SK-N-SH treated with all-trans-retinoic acid at 6 μM for 48 hours (cell line): ENCODE measurements around the gene AGTR2.

Source experiments
- ARNTL ChIP-seq: fragments of 450-650 bp; formaldehyde crosslinking; IDR thresholded peaks from 2 replicates; pipeline ENCODE4 v1.5.0; 2020; ENCODE audit warnings: low read depth, mild to moderate bottlenecking, moderate library complexity, borderline replicate concordance
- BACH2 ChIP-seq: fragments of 250-450 bp; sonication (Bioruptor Pico); IDR thresholded peaks from 2 replicates; pipeline ENCODE4 v1.9.0; 2021; ENCODE audit warnings: mild to moderate bottlenecking, borderline replicate concordance
- ESRRG ChIP-seq: fragments of 250-450 bp; sonication (Bioruptor Pico); IDR thresholded peaks from 2 replicates; pipeline ENCODE4 v1.6.1; 2021; ENCODE audit warnings: mild to moderate bottlenecking
- GLIS3 ChIP-seq: fragments of 250-450 bp; sonication (Bioruptor Pico); IDR thresholded peaks from 2 replicates; pipeline ENCODE4 v1.5.0; 2020; ENCODE audit warnings: mild to moderate bottlenecking, moderate library complexity
- ISL1 ChIP-seq: fragments of 250-450 bp; sonication (Bioruptor Pico); IDR thresholded peaks from 2 replicates; pipeline ENCODE4 v2.1.2; 2022; ENCODE audit warnings: mild to moderate bottlenecking, moderate library complexity
- RARB ChIP-seq: fragments of 250-450 bp; sonication (Bioruptor Pico); IDR thresholded peaks from 2 replicates; pipeline ENCODE4 v1.8.0; 2021; ENCODE audit warnings: mild to moderate bottlenecking, moderate library complexity
- ZC3H10 ChIP-seq: fragments of 250-450 bp; sonication (Bioruptor Pico); IDR thresholded peaks from 2 replicates; pipeline ENCODE4 v1.5.1; 2021; ENCODE audit warnings: mild to moderate bottlenecking, moderate library complexity
- ZFP3 ChIP-seq: fragments of 250-450 bp; sonication (Bioruptor Pico); IDR thresholded peaks from 2 replicates; pipeline ENCODE4 v1.5.0; 2020; ENCODE audit warnings: mild to moderate bottlenecking, moderate library complexity
- ZFP30 ChIP-seq: fragments of 450-650 bp; formaldehyde crosslinking; IDR thresholded peaks from 2 replicates; pipeline ENCODE4 v1.5.0; 2022; ENCODE audit warnings: mild to moderate bottlenecking, moderate library complexity
- ZNF70 ChIP-seq: fragments of 450-650 bp; formaldehyde crosslinking; IDR thresholded peaks from 2 replicates; pipeline ENCODE4 v1.5.0; 2020; ENCODE audit warnings: mild to moderate bottlenecking, moderate library complexity
- ZNF8 ChIP-seq: fragments of 450-650 bp; formaldehyde crosslinking; IDR thresholded peaks from 2 replicates; pipeline ENCODE4 v1.5.0; 2020; ENCODE audit warnings: mild to moderate bottlenecking, moderate library complexity
- TF ChIP-seq, protein P1 (sequence below): fragments of 250-450 bp; sonication (Bioruptor Pico); IDR thresholded peaks from 2 replicates; pipeline ENCODE4 v1.8.0; 2020; ENCODE audit warnings: mild to moderate bottlenecking, moderate library complexity, borderline replicate concordance
- TF ChIP-seq, protein P2 (sequence below): fragments of 250-450 bp; sonication (Bioruptor Pico); IDR thresholded peaks from 2 replicates; pipeline ENCODE4 v1.8.0; 2021; ENCODE audit warnings: low read depth, mild to moderate bottlenecking, moderate library complexity, borderline replicate concordance
- TF ChIP-seq, protein P3 (sequence below): fragments of 250-450 bp; sonication (Bioruptor Pico); IDR thresholded peaks from 2 replicates; pipeline ENCODE4 v1.5.1; 2020; ENCODE audit warnings: low read depth, mild to moderate bottlenecking, moderate library complexity

DNA sequence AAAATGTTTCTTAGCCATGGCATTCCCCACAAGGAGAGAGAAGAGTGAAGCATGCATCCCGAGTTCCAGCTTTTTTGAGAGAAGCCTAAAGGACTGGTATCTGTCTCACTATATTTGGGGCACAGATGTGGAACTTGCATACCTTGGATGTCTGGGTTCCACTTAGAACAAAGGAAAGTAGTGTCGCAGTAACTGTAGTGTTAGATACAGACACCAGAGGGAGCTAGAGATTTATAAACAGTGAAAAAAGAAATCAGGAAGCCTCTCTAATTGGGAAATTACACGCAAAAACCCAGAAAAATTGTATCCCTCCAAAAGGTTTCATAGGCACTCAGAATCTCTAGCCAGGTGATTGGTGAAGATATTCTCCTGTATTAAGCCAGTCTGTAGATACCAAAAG lies 34.4 kb downstream of the AGTR2 start:
- TF ChIP-seq ZFP30 (CRISPR knock-in tag) = no peak
- no peak for TF ChIP-seq ARNTL (CRISPR knock-in tag)
- TF ChIP-seq, protein P1, sequence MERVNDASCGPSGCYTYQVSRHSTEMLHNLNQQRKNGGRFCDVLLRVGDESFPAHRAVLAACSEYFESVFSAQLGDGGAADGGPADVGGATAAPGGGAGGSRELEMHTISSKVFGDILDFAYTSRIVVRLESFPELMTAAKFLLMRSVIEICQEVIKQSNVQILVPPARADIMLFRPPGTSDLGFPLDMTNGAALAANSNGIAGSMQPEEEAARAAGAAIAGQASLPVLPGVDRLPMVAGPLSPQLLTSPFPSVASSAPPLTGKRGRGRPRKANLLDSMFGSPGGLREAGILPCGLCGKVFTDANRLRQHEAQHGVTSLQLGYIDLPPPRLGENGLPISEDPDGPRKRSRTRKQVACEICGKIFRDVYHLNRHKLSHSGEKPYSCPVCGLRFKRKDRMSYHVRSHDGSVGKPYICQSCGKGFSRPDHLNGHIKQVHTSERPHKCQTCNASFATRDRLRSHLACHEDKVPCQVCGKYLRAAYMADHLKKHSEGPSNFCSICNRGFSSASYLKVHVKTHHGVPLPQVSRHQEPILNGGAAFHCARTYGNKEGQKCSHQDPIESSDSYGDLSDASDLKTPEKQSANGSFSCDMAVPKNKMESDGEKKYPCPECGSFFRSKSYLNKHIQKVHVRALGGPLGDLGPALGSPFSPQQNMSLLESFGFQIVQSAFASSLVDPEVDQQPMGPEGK (CRISPR knock-in tag) = no peak
- TF ChIP-seq BACH2 (CRISPR knock-in tag) = no peak
- TF ChIP-seq, protein P2, sequence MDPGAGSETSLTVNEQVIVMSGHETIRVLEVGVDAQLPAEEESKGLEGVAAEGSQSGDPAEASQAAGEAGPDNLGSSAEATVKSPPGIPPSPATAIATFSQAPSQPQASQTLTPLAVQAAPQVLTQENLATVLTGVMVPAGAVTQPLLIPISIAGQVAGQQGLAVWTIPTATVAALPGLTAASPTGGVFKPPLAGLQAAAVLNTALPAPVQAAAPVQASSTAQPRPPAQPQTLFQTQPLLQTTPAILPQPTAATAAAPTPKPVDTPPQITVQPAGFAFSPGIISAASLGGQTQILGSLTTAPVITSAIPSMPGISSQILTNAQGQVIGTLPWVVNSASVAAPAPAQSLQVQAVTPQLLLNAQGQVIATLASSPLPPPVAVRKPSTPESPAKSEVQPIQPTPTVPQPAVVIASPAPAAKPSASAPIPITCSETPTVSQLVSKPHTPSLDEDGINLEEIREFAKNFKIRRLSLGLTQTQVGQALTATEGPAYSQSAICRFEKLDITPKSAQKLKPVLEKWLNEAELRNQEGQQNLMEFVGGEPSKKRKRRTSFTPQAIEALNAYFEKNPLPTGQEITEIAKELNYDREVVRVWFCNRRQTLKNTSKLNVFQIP (CRISPR knock-in tag) = no peak
- no peak for TF ChIP-seq ISL1 (CRISPR knock-in tag)
- TF ChIP-seq ZNF8 (CRISPR knock-in tag) = no peak
- TF ChIP-seq, protein P3, sequence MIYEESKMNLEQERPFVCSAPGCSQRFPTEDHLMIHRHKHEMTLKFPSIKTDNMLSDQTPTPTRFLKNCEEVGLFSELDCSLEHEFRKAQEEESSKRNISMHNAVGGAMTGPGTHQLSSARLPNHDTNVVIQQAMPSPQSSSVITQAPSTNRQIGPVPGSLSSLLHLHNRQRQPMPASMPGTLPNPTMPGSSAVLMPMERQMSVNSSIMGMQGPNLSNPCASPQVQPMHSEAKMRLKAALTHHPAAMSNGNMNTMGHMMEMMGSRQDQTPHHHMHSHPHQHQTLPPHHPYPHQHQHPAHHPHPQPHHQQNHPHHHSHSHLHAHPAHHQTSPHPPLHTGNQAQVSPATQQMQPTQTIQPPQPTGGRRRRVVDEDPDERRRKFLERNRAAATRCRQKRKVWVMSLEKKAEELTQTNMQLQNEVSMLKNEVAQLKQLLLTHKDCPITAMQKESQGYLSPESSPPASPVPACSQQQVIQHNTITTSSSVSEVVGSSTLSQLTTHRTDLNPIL (CRISPR knock-in tag) = no peak
- TF ChIP-seq ESRRG = no peak
- no peak for TF ChIP-seq RARB (CRISPR knock-in tag)
- no peak for TF ChIP-seq ZNF70 (CRISPR knock-in tag)
- TF ChIP-seq ZC3H10 (CRISPR knock-in tag) = no peak
- no peak for TF ChIP-seq ZFP3 (CRISPR knock-in tag)
- TF ChIP-seq GLIS3 (CRISPR knock-in tag) = no peak
